ENCODE data around the gene ADGRV1.
"Not testable (repeated sequence)": the region's sequence is repeated elsewhere in the genome, so short reads cannot be mapped to it uniquely, and the experiment has no call there.

ADGRV1 gene

DNA sequence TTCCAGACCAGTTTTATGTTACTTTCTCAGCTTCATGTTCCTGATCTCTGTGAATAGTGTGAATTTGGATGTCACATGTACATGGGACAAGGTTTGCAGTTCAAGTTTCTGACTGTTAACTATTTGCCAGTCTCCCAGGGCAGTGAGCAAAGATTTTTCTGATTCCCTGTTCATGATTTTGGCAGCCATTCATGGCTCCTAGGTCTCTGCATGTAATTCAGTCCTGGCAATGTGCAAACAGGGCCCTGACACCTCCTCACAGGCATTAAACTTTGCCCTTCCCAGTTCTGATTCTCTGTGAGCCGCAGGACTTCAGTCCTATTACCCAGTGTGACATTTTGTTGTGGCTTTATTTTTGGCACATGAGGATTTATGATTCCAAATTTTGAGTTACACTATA lies 474.8 kb downstream of the ADGRV1 start:
- DNase-seq: no peak
- intact Hi-C loops (cut with DNase I): no loop called here

GRCh38 chr5:91038180-91038808 lies 479.7 kb downstream of the ADGRV1 start:
- DNase-seq: no peak
- intact Hi-C loops (cut with DNase I): no loop called here

GRCh38 chr5:91041132-91041531 lies 482.5 kb downstream of the ADGRV1 start:
- intact Hi-C loops (cut with DNase I); DNase-seq: not testable (repeated sequence)

GRCh38 chr5:91042247-91042935 lies 483.8 kb downstream of the ADGRV1 start:
- intact Hi-C loops (cut with DNase I): no loop called here
- no peak for DNase-seq

DNA sequence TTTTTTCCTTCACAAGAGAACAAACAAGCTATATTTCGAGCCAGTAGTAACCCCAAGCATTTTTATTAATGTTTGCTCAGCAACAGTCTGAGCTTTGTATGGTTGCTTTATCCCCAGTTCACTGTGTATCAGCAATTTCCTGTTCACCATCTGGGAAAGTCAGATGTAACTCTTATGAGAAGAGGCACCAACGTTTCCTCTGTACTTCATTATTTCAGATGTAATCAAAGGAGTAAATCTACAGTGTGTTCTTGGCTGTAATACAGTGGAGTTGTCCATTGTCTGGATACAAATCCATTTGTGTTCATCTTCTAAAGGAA lies 484.3 kb downstream of the ADGRV1 start:
- DNase-seq: no peak
- intact Hi-C loops (cut with DNase I): no loop called here

- no peak for DNase-seq
- intact Hi-C loops (cut with DNase I): no loop called here
Observed at GRCh38 chr5:91048073-91048472, 489.5 kb downstream of the ADGRV1 start.

DNA sequence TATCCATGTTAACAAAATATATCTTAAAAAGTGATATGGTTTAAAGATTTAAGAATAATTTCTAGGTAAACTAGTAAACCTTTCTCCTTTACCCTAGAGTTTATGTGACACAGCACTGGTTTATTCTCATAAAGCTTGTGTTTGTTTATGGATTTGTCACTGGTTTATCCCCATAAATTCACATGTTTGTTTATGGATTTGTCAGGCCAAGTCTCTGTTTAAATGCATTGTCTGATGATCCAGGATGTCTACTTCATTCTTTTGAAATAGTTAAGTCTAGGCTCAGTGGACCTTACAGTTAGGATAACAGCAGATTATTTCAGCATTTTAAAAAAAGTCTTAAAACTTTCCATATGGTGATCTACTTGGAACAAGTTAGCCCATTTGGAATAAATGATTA lies 490.5 kb downstream of the ADGRV1 start:
- intact Hi-C loops (cut with DNase I): no loop called here
- no peak for DNase-seq

DNA sequence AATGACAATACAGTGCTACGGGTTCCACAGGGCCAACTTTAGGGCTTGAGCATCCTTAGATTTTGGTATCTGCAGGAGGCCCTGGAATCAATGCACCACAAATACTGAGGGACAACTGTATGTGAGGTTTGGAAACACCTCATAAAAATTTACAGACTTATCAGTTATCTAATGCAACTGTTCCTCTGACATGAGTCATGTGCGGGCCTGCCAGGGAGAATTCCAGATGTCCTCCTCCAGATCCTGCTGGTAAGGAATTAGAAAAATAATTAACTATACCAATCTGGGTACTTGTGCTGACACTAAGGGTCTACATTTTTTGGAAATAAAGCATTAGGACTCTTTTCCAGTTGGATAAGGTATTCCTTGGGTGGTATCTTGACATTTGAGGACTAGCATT lies 491.2 kb downstream of the ADGRV1 start:
- intact Hi-C loops (cut with DNase I): no loop called here

GRCh38 chr5:91052411-91052810 lies 493.8 kb downstream of the ADGRV1 start:
- DNase-seq; intact Hi-C loops (cut with DNase I): not testable (repeated sequence)

More for the DNA sequence above, 491.2 kb downstream of the ADGRV1 start:
- DNase-seq: no peak

DNA sequence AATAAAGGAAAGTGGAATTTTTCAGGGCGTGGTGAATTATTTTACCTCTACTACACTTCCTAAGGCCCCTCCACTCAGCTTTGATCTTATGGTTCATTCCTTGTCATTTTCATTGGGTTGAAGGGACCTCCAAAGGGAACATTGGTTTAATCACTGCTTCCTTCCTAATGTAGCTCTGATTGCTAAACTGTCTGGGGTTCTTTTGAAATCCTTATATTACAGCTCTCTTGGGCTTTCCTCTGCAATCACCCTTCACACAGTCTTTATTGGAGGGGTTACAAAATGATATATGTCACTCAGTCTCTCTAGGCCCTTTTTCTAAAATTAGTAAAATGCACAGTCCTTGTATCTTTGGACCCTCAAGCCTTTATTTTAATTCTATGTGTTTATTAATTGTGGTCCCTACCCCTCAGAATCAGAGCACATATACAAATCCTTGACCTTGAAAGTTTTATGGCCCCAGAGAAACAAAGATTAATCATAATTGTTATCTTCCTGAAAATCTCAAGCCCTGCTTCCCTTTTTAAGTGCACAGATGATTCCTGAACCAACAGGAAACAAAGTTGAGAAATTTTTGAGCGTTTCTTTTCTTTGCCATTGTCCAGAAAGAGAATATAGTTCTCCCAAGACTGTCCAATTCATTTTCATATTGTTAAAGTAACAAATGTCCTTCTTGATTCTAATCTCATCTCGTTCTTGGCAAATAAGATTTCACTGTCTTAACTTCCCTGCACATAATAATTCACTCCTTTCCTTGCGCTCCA lies 494.6 kb downstream of the ADGRV1 start:
- intact Hi-C loops (cut with DNase I): no loop called here
- no peak for DNase-seq

- DNase-seq: no peak
- intact Hi-C loops (cut with DNase I): no loop called here
Observed at GRCh38 chr5:91053741-91054025, 495.1 kb downstream of the ADGRV1 start.

GRCh38 chr5:91058155-91058554 lies 499.6 kb downstream of the ADGRV1 start:
- intact Hi-C loops (cut with DNase I): no loop called here
- no peak for DNase-seq

GRCh38 chr5:91058575-91058974 lies 500.0 kb downstream of the ADGRV1 start:
- DNase-seq: no peak
- intact Hi-C loops (cut with DNase I): no loop called here

DNA sequence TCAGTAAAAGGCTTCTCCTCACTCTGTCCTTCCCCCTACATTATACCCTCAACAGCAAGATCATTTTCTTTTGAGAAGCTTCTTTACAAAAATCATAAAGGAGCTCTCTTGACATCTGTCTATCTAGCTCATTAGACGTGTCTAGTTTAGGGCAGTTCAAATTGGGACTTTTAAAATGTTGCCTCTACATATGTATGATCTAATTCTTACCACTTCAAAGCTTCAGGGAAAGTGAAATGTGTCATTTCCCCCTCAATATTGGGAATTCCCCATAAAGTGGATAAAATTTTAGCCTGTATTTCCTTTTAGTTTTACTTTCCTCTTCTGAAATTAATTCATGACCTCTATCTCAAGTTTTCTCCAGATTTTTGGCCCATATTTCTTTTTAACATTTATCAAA lies 500.8 kb downstream of the ADGRV1 start:
- no peak for DNase-seq
- intact Hi-C loops (cut with DNase I): no loop called here

- intact Hi-C loops (cut with DNase I): no loop called here
Observed at GRCh38 chr5:91061094-91061493, 502.5 kb downstream of the ADGRV1 start.

GRCh38 chr5:91061946-91062562 lies 503.5 kb downstream of the ADGRV1 start:
- DNase-seq: no peak
- intact Hi-C loops (cut with DNase I): no loop called here

More at GRCh38 chr5:91061094-91061493, 502.5 kb downstream of the ADGRV1 start:
- DNase-seq: no peak

DNA sequence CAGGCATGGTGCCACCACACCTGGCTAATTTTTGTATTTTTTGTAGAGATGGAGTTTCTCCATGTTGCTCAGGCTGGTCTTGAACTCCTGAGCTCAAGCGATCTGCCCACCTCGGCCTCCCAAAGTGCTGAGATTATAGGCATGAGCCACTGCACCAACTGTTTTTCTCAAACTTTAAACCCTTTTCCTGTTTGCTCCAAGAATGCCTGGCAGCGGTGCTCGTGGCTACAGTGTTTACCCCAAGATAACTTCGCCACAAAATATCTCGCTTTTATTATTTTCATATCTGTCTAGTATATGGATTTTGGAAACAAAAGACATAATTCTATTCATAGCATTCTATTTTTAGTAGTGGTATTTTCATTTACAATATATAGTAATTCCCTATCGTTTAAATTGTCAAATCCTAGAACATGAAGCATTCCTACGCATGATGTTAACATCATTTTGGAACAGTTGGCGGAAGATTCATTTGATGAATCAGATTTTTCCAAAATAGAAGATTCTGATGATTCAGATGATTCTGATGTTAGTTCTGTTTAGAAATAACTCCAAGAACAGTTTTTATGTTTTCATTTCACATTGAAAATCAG lies 504.6 kb downstream of the ADGRV1 start:
- DNase-seq; intact Hi-C loops (cut with DNase I): not testable (repeated sequence)

- intact Hi-C loops (cut with DNase I): no loop called here
- no peak for DNase-seq
Observed at GRCh38 chr5:91065496-91065895, 506.9 kb downstream of the ADGRV1 start.

DNA sequence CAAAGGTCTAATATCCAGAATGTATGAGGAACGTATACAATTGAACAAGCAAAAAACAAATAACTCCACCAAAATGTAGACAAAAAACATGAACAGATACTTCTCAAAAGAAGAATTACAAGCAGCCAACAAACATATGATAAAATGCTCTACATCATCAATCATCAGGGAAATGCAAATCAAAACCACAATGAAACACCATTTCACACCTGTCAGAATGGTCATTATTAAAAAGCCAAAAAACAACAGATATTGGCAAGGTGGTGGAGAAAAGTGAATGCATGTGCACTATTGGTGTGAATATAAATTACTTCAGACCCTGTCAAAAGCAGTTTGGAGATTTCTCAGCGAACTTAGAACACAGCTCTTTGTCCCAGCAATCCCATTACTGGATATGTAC lies 510.8 kb downstream of the ADGRV1 start:
- intact Hi-C loops (cut with DNase I): no loop called here
- DNase-seq: no peak

DNA sequence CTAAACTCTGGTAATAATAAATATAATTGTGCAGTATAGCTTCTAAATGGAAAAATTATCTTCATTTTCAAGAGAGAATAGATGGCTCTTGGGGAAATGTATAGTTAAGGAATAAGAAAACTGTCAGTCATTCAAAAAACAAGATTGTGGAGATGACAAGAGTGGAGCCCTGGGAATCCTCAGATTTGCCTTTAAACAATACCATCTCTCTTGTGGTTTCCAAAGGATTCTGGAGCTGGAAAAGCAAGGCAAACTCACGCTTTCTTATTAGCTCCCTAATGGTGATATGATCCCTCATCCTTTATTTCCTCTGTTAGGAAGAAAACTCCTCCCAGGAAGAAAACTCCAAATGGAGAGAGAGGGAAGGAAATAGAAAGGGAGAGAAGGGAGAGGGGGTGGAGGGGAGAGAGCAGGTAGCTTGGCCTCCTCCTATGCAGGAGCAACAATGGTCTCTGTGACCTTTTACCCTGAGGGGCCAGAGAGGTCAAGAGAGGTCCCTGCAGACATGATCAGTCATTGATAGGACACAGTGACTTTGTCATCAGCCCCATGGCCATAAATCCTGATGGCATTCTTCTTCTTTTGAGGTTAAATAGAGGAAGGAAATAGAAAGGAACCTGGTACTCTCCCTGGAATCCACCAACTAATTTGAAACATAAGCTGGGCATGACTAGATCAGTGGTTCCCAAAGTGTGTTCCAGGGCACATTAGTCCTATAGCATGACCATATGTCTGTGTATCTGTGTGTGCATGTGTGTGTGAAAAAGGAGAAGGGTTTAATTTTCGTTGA lies 512.4 kb downstream of the ADGRV1 start:
- intact Hi-C loops (cut with DNase I): no loop called here
- no peak for DNase-seq
